GM10248 (cell line): ENCODE data around the gene TTC7B.

Source experiments
- CTCF ChIA-PET: fragments of 300-600 bp; sonication (Branson Sonifier 250); formaldehyde crosslinking; extraction: SDS; loops from one replicate; lab custom pipeline; 2021; ENCODE audit warnings: antibody characterized with exemption; lab: Yijun Ruan, JAX
- POLR2A ChIA-PET: fragments of 350-650 bp; sonication (Branson Sonifier 250); formaldehyde crosslinking; extraction: SDS; loops from one replicate; lab custom pipeline; 2020; ENCODE audit warnings: antibody characterized with exemption; lab: Yijun Ruan, JAX
- DNase-seq: peaks from one replicate; pipeline ENCODE4 v3.0.0; 2012; ENCODE audit errors: extremely low spot score
- CTCF ChIP-seq: IDR thresholded peaks from 2 replicates; pipeline ENCODE4 v1.5.1; 2012; ENCODE audit warnings: mild to moderate bottlenecking, low read depth; ENCODE audit errors: extremely low read depth, missing control alignments, control extremely low read depth

TTC7B gene

GRCh38 chr14:90617961-90618360 lies 198.3 kb downstream of the TTC7B start:
- no peak for DNase-seq
- ChIA-PET POLR2A (no interaction called here), CTCF (no interaction called here)
- TF ChIP-seq CTCF: no peak

- CTCF ChIA-PET: no interaction called here
Measured at GRCh38 chr14:90616881-90617280, 199.3 kb downstream of the TTC7B start.

GRCh38 chr14:90616313-90616712 lies 199.9 kb downstream of the TTC7B start:
- TF ChIP-seq CTCF: no peak

More at GRCh38 chr14:90616881-90617280, 199.3 kb downstream of the TTC7B start:
- no peak for TF ChIP-seq CTCF
- POLR2A ChIA-PET: no interaction called here
- no peak for DNase-seq

GRCh38 chr14:90615517-90616060 lies 200.6 kb downstream of the TTC7B start:
- ChIA-PET POLR2A (no interaction called here), CTCF (no interaction called here)
- DNase-seq: no peak
- TF ChIP-seq CTCF: no peak

More at GRCh38 chr14:90616313-90616712, 199.9 kb downstream of the TTC7B start:
- no peak for DNase-seq
- ChIA-PET POLR2A (no interaction called here), CTCF (no interaction called here)

- POLR2A ChIA-PET: no interaction called here
- CTCF ChIA-PET: no interaction called here
- TF ChIP-seq CTCF: no peak
- DNase-seq: no peak
Measured at GRCh38 chr14:90614696-90615516, 201.3 kb downstream of the TTC7B start.

- no peak for DNase-seq
- CTCF ChIA-PET: no interaction called here
- no peak for TF ChIP-seq CTCF
- POLR2A ChIA-PET: no interaction called here
Measured at GRCh38 chr14:90613997-90614396, 202.2 kb downstream of the TTC7B start.
